Measurements from ENCODE around the gene WFDC5. TPM values are rescaled to one million over a fixed set of nuclear protein-coding genes. Genes with fewer than 3 reads are reported as not detected.
"Not testable (repeated sequence)": the region's sequence is repeated elsewhere in the genome, so short reads cannot be mapped to it uniquely, and the experiment has no call there.

The WFDC5 gene
- total RNA-seq, 1 donor from 2014 or later, result not detected

- no peak for DNase-seq (ENCODE audit: low spot score)
- H3K36me3 Mint-ChIP-seq (ENCODE audit: low read depth), result peaks cover 62% of the 10 kb centered on the region
- peaks cover 4% of the 10 kb centered on the region for H3K4me1 Mint-ChIP-seq (ENCODE audit: low read depth)
- H3K9me3 Mint-ChIP-seq, result no peaks in the 10 kb centered on the region
- H3K27ac Mint-ChIP-seq, result no peak overlapping the region
- no peaks in the 10 kb centered on the region for H3K27me3 Mint-ChIP-seq (ENCODE audit: insufficient read depth)
- intact Hi-C loops (cut with micrococcal nuclease), result loop anchor here (2.0 kb wide), 1 partner anchor 16 kb away; no protein-coding TSS in a partner anchor
- no peak overlapping the region for H3K4me3 Mint-ChIP-seq
Observed at GRCh38 chr20:45080867-45081624, 33.9 kb downstream of the WFDC5 start.

GRCh38 chr20:45077559-45077958 is 37.4 kb downstream of the WFDC5 start:
- Mint-ChIP-seq H3K36me3 (ENCODE audit: low read depth) (peaks cover 54% of the 10 kb centered on the region), H3K4me3 (no peak overlapping the region), H3K4me1 (ENCODE audit: low read depth) (peaks cover 12% of the 10 kb centered on the region), H3K27ac (no peak overlapping the region), H3K27me3 (ENCODE audit: insufficient read depth) (no peaks in the 10 kb centered on the region), H3K9me3 (no peaks in the 10 kb centered on the region)
- no peak for DNase-seq (ENCODE audit: low spot score)
- intact Hi-C loops (cut with micrococcal nuclease), result no loop called here

- H3K4me3 Mint-ChIP-seq, result no peak overlapping the region
- H3K9me3 Mint-ChIP-seq, result no peaks in the 10 kb centered on the region
- H3K36me3 Mint-ChIP-seq (ENCODE audit: low read depth), result peaks cover 45% of the 10 kb centered on the region
- intact Hi-C loops (cut with micrococcal nuclease), result no loop called here
- H3K27ac Mint-ChIP-seq, result peak overlapping the region; percentile 67
- no peak for DNase-seq (ENCODE audit: low spot score)
- H3K4me1 Mint-ChIP-seq (ENCODE audit: low read depth), result peaks cover 22% of the 10 kb centered on the region
- no peaks in the 10 kb centered on the region for H3K27me3 Mint-ChIP-seq (ENCODE audit: insufficient read depth)
Observed at GRCh38 chr20:45073221-45073620, 41.8 kb downstream of the WFDC5 start.

GRCh38 chr20:45072066-45072465 is 42.9 kb downstream of the WFDC5 start:
- no peaks in the 10 kb centered on the region for H3K9me3 Mint-ChIP-seq
- intact Hi-C loops (cut with micrococcal nuclease), result no loop called here
- no peak overlapping the region for H3K27ac Mint-ChIP-seq
- DNase-seq (ENCODE audit: low spot score), result no peak
- H3K36me3 Mint-ChIP-seq (ENCODE audit: low read depth), result peaks cover 44% of the 10 kb centered on the region
- H3K4me1 Mint-ChIP-seq (ENCODE audit: low read depth), result peaks cover 22% of the 10 kb centered on the region
- H3K27me3 Mint-ChIP-seq (ENCODE audit: insufficient read depth), result no peaks in the 10 kb centered on the region
- H3K4me3 Mint-ChIP-seq, result no peak overlapping the region

- Mint-ChIP-seq H3K27ac (no peak overlapping the region), H3K9me3 (no peaks in the 10 kb centered on the region), H3K36me3 (ENCODE audit: low read depth) (peaks cover 42% of the 10 kb centered on the region), H3K4me1 (ENCODE audit: low read depth) (peaks cover 22% of the 10 kb centered on the region), H3K4me3 (no peak overlapping the region), H3K27me3 (ENCODE audit: insufficient read depth) (no peaks in the 10 kb centered on the region)
- intact Hi-C loops (cut with micrococcal nuclease), result no loop called here
- DNase-seq (ENCODE audit: low spot score), result no peak
Observed at GRCh38 chr20:45070932-45071632, 43.9 kb downstream of the WFDC5 start.

- Mint-ChIP-seq H3K36me3 (ENCODE audit: low read depth) (peaks cover 41% of the 10 kb centered on the region), H3K9me3 (no peaks in the 10 kb centered on the region), H3K4me3 (no peak overlapping the region), H3K27me3 (ENCODE audit: insufficient read depth) (no peaks in the 10 kb centered on the region), H3K4me1 (ENCODE audit: low read depth) (peaks cover 35% of the 10 kb centered on the region), H3K27ac (peak overlapping the region; percentile 10)
- intact Hi-C loops (cut with micrococcal nuclease), result no loop called here
- no peak for DNase-seq (ENCODE audit: low spot score)
Observed at GRCh38 chr20:45069261-45069660, 45.7 kb downstream of the WFDC5 start.

- no peaks in the 10 kb centered on the region for H3K27me3 Mint-ChIP-seq (ENCODE audit: insufficient read depth)
- no peak overlapping the region for H3K27ac Mint-ChIP-seq
- DNase-seq (ENCODE audit: low spot score), result no peak
- peaks cover 30% of the 10 kb centered on the region for H3K4me1 Mint-ChIP-seq (ENCODE audit: low read depth)
- H3K4me3 Mint-ChIP-seq, result no peak overlapping the region
- peaks cover 38% of the 10 kb centered on the region for H3K36me3 Mint-ChIP-seq (ENCODE audit: low read depth)
- H3K9me3 Mint-ChIP-seq, result no peaks in the 10 kb centered on the region
- intact Hi-C loops (cut with micrococcal nuclease), result no loop called here
Observed at GRCh38 chr20:45067558-45067957, 47.4 kb downstream of the WFDC5 start.

GRCh38 chr20:45067087-45067486 is 47.9 kb downstream of the WFDC5 start:
- peaks cover 30% of the 10 kb centered on the region for H3K4me1 Mint-ChIP-seq (ENCODE audit: low read depth)
- H3K36me3 Mint-ChIP-seq (ENCODE audit: low read depth), result peaks cover 42% of the 10 kb centered on the region
- intact Hi-C loops (cut with micrococcal nuclease), result no loop called here
- H3K27me3 Mint-ChIP-seq (ENCODE audit: insufficient read depth), result no peaks in the 10 kb centered on the region
- no peak overlapping the region for H3K27ac Mint-ChIP-seq
- DNase-seq (ENCODE audit: low spot score), result no peak
- H3K9me3 Mint-ChIP-seq, result no peaks in the 10 kb centered on the region
- H3K4me3 Mint-ChIP-seq, result no peak overlapping the region

- no peak for DNase-seq (ENCODE audit: low spot score)
- intact Hi-C loops (cut with micrococcal nuclease), result no loop called here
- H3K4me1 Mint-ChIP-seq (ENCODE audit: low read depth), result peaks cover 30% of the 10 kb centered on the region
- no peak overlapping the region for H3K4me3 Mint-ChIP-seq
- no peaks in the 10 kb centered on the region for H3K9me3 Mint-ChIP-seq
- peaks cover 43% of the 10 kb centered on the region for H3K36me3 Mint-ChIP-seq (ENCODE audit: low read depth)
- no peaks in the 10 kb centered on the region for H3K27me3 Mint-ChIP-seq (ENCODE audit: insufficient read depth)
- no peak overlapping the region for H3K27ac Mint-ChIP-seq
Observed at GRCh38 chr20:45066372-45066771, 48.6 kb downstream of the WFDC5 start.

- intact Hi-C loops (cut with micrococcal nuclease), result no loop called here
- H3K36me3 Mint-ChIP-seq (ENCODE audit: low read depth), result peaks cover 41% of the 10 kb centered on the region
- DNase-seq (ENCODE audit: low spot score), result no peak
- no peak overlapping the region for H3K27ac Mint-ChIP-seq
- no peaks in the 10 kb centered on the region for H3K27me3 Mint-ChIP-seq (ENCODE audit: insufficient read depth)
- no peak overlapping the region for H3K4me3 Mint-ChIP-seq
- H3K9me3 Mint-ChIP-seq, result no peaks in the 10 kb centered on the region
- peaks cover 33% of the 10 kb centered on the region for H3K4me1 Mint-ChIP-seq (ENCODE audit: low read depth)
Observed at GRCh38 chr20:45064812-45065211, 50.2 kb downstream of the WFDC5 start.

- not testable (repeated sequence) for H3K27ac Mint-ChIP-seq
- H3K4me1 Mint-ChIP-seq (ENCODE audit: low read depth), result peaks cover 43% of the 10 kb centered on the region
Observed at GRCh38 chr20:45063107-45063506, 51.9 kb downstream of the WFDC5 start.

GRCh38 chr20:45061244-45061643 is 53.7 kb downstream of the WFDC5 start:
- DNase-seq (ENCODE audit: low spot score), result no peak
- peaks cover 47% of the 10 kb centered on the region for H3K4me1 Mint-ChIP-seq (ENCODE audit: low read depth)
- H3K27ac Mint-ChIP-seq, result no peak overlapping the region

More at GRCh38 chr20:45063107-45063506, 51.9 kb downstream of the WFDC5 start:
- H3K9me3 Mint-ChIP-seq; intact Hi-C loops (cut with micrococcal nuclease); H3K4me3 Mint-ChIP-seq; H3K27me3 Mint-ChIP-seq (ENCODE audit: insufficient read depth); DNase-seq (ENCODE audit: low spot score): not testable (repeated sequence)
- peaks cover 37% of the 10 kb centered on the region for H3K36me3 Mint-ChIP-seq (ENCODE audit: low read depth)

GRCh38 chr20:45060294-45060693 is 54.7 kb downstream of the WFDC5 start:
- intact Hi-C loops (cut with micrococcal nuclease), result no loop called here
- Mint-ChIP-seq H3K9me3 (no peaks in the 10 kb centered on the region), H3K4me3 (no peak overlapping the region), H3K27me3 (ENCODE audit: insufficient read depth) (no peaks in the 10 kb centered on the region), H3K27ac (no peak overlapping the region), H3K36me3 (ENCODE audit: low read depth) (peaks cover 43% of the 10 kb centered on the region), H3K4me1 (ENCODE audit: low read depth) (peaks cover 50% of the 10 kb centered on the region)
- DNase-seq (ENCODE audit: low spot score), result no peak

More at GRCh38 chr20:45061244-45061643, 53.7 kb downstream of the WFDC5 start:
- no peaks in the 10 kb centered on the region for H3K9me3 Mint-ChIP-seq
- no peaks in the 10 kb centered on the region for H3K27me3 Mint-ChIP-seq (ENCODE audit: insufficient read depth)
- H3K4me3 Mint-ChIP-seq, result no peak overlapping the region
- intact Hi-C loops (cut with micrococcal nuclease), result no loop called here
- peaks cover 38% of the 10 kb centered on the region for H3K36me3 Mint-ChIP-seq (ENCODE audit: low read depth)
